K562 (cell line): Measurements from ENCODE around the gene ZSCAN2. TPM values are rescaled to one million over a fixed set of nuclear protein-coding genes. Genes with fewer than 3 reads are reported as not detected.

Experiments
- ATAC-seq: fragments of 200-7000 bp; cut with Tn5 transposase; 3 replicates; pipeline ENCODE4 v1.9.1; 2020; ENCODE audit warnings: moderate library complexity
- BruUV-seq: library from RNA; stranded (reverse); fragments of 400-500 nt; replicated peaks from 2 replicates; lab custom pipeline; 2021; lab: Mats Ljungman, UMichigan
- CTCF ChIA-PET: fragments of 300-600 bp; formaldehyde crosslinking; extraction: SDS; loops from one replicate; lab custom pipeline; 2021; ENCODE audit warnings: low intra/inter-chr PET ratio; lab: Yijun Ruan, JAX
- POLR2A ChIA-PET: fragments of 300-600, 350-650 bp; sonication (Branson Sonifier 250); formaldehyde crosslinking; extraction: SDS; loops from one replicate; lab custom pipeline; 2021; ENCODE audit warnings: antibody characterized with exemption, inconsistent platforms; lab: Yijun Ruan, JAX
- DNase-seq, 4 experiments: peaks; one replicate each; pipeline versions ENCODE4 v3.0.0 to v3.0.0-alpha.2; 2011 to 2018; ENCODE audit warnings: low spot score in 3 of 4, mixed read lengths in 3 of 4; ENCODE audit errors: extremely low read depth in 1 of 4
- FAIRE-seq: peaks from 2 replicates; lab custom pipeline; 2011; peaks lifted over from hg19 to GRCh38; lab: Jason Lieb, UNC
- H2AFZ ChIP-seq: 2 replicates; pipeline ENCODE4 v1.6.0; 2011; ENCODE audit warnings: low read depth, low read length, control low read depth, inconsistent platforms
- H3K27ac ChIP-seq: fragments of 200-600 bp; 3 replicates; pipeline ENCODE4 v1.8.0; 2011; ENCODE audit warnings: low read depth, mild to moderate bottlenecking, control low read depth, inconsistent platforms, low read length, moderate library complexity, mixed read lengths; ENCODE audit errors: extremely low read depth
- H3K27me3 ChIP-seq, 2 experiments: fragments of 300-600 bp in 1 of 2; 2 replicates in 1 of 2; 3 replicates in 1 of 2; pipeline versions ENCODE4 v1.6.0 to v1.8.0; 2011; ENCODE audit warnings: inconsistent platforms in 2 of 2, low read length in 2 of 2, mild to moderate bottlenecking in 1 of 2, mixed read lengths in 1 of 2, moderate library complexity in 1 of 2; ENCODE audit not compliant: control insufficient read depth in 2 of 2, insufficient read depth in 2 of 2
- H3K36me3 ChIP-seq: fragments of 300-600 bp; 3 replicates; pipeline ENCODE4 v1.8.0; 2011; ENCODE audit warnings: mild to moderate bottlenecking, low read length, inconsistent platforms; ENCODE audit not compliant: control insufficient read depth, insufficient read depth
- H3K4me1 ChIP-seq, 2 experiments: fragments of 200-600 bp in 1 of 2; replicated peaks in 1 of 2; 2 replicates in 1 of 2; 3 replicates in 1 of 2; pipeline versions ENCODE4 v1.5.1 to v1.8.0; 2011; ENCODE audit warnings: inconsistent platforms in 2 of 2, low read length in 2 of 2, mild to moderate bottlenecking in 1 of 2, mixed read lengths in 1 of 2, moderate library complexity in 1 of 2; ENCODE audit not compliant: control insufficient read depth in 2 of 2, insufficient read depth in 2 of 2
- H3K4me2 ChIP-seq: 2 replicates; pipeline ENCODE4 v1.6.1; 2011; ENCODE audit warnings: low read length, control low read depth, inconsistent platforms, mixed read lengths; ENCODE audit not compliant: insufficient read depth
- H3K4me3 ChIP-seq: fragments of 200-600 bp; sonication (generic), shearing (Covaris generic); 2 replicates; pipeline ENCODE4 v1.5.1; 2016; ENCODE audit warnings: control low read depth, inconsistent platforms
- H3K79me2 ChIP-seq: fragments of 200-600 bp; 3 replicates; pipeline ENCODE4 v1.8.0; 2011; ENCODE audit warnings: low read length, inconsistent platforms; ENCODE audit not compliant: control insufficient read depth, insufficient read depth
- H3K9ac ChIP-seq, 2 experiments: 2 replicates each; pipeline versions ENCODE4 v1.6.0 to v1.6.1; 2011; ENCODE audit warnings: low read depth in 2 of 2, low read length in 2 of 2, control low read depth in 1 of 2, inconsistent platforms in 1 of 2, mild to moderate bottlenecking in 1 of 2, mixed read lengths in 1 of 2; ENCODE audit not compliant: insufficient read depth in 1 of 2
- H3K9me1 ChIP-seq: one replicate; pipeline ENCODE4 v1.6.0; 2011; ENCODE audit warnings: inconsistent platforms, mild to moderate bottlenecking, low read length, moderate library complexity; ENCODE audit not compliant: control insufficient read depth, insufficient read depth
- H3K9me3 ChIP-seq: replicated peaks from 2 replicates; pipeline ENCODE4 v1.5.1; 2011; ENCODE audit warnings: low read depth, low read length, inconsistent platforms; ENCODE audit not compliant: control insufficient read depth, insufficient read depth
- H4K20me1 ChIP-seq: replicated peaks from 2 replicates; pipeline ENCODE4 v1.6.1; 2011; ENCODE audit warnings: low read length, inconsistent platforms, mixed read lengths; ENCODE audit not compliant: control insufficient read depth, insufficient read depth
- ARNT ChIP-seq, 2 experiments: fragments of 450-650 bp; IDR thresholded peaks; 2 replicates each; pipeline ENCODE4 v1.6.1; 2016; ENCODE audit warnings: mild to moderate bottlenecking in 1 of 2
- BACH1 ChIP-seq: fragments of 200-800 bp; sonication (Bioruptor generic); IDR thresholded peaks from 2 replicates; pipeline ENCODE4 v1.6.1; 2016; ENCODE audit warnings: missing genetic modification characterization, missing compliant biosample characterization
- DIDO1 ChIP-seq: fragments of 450-650 bp; IDR thresholded peaks from 2 replicates; pipeline ENCODE4 v1.6.1; 2016; ENCODE audit warnings: low read depth, missing biosample characterization, missing genetic modification characterization
- HDAC6 ChIP-seq: IDR thresholded peaks from 2 replicates; pipeline ENCODE4 v1.6.1; 2012; ENCODE audit warnings: low read depth, mild to moderate bottlenecking, control low read depth, inconsistent platforms, low read length, moderate library complexity
- HLTF ChIP-seq: fragments of 450-650 bp; IDR thresholded peaks from 2 replicates; pipeline ENCODE4 v1.6.1; 2016
- ILF3 ChIP-seq: fragments of 450-650 bp; IDR thresholded peaks from 2 replicates; pipeline ENCODE4 v1.6.1; 2018; ENCODE audit warnings: antibody characterized with exemption, mild to moderate bottlenecking, moderate library complexity, borderline replicate concordance
- KDM1A ChIP-seq, 2 experiments: fragments of 450-650 bp; IDR thresholded peaks; 2 replicates each; pipeline ENCODE4 v1.6.1; 2016; ENCODE audit warnings: mild to moderate bottlenecking in 2 of 2
- MED1 ChIP-seq: sonication (generic); formaldehyde crosslinking; IDR thresholded peaks from 2 replicates; pipeline ENCODE4 v1.8.1; 2023; ENCODE audit warnings: missing genetic modification reagents, borderline replicate concordance
- NONO ChIP-seq, 2 experiments: fragments of 200-400 bp in 1 of 2; fragments of 450-650 bp in 1 of 2; formaldehyde crosslinking in 1 of 2; IDR thresholded peaks; 2 replicates each; pipeline ENCODE4 v1.6.1; 2017; ENCODE audit warnings: low read depth in 2 of 2, mild to moderate bottlenecking in 2 of 2, moderate library complexity in 2 of 2, low read length in 1 of 2
- RBM17 ChIP-seq: fragments of 200-400 bp; formaldehyde crosslinking; IDR thresholded peaks from 2 replicates; pipeline ENCODE4 v1.6.1; 2017; ENCODE audit warnings: low read depth, mild to moderate bottlenecking, low read length, borderline replicate concordance
- SMARCB1 ChIP-seq: IDR thresholded peaks from 2 replicates; pipeline ENCODE4 v1.6.1; 2011; ENCODE audit warnings: improper control_type of control experiment, low read depth; ENCODE audit not compliant: insufficient read length
- ZFPM2 ChIP-seq: fragments of 250-450 bp; sonication (Bioruptor Pico); IDR thresholded peaks from 2 replicates; pipeline ENCODE4 v1.5.1; 2022; ENCODE audit warnings: mild to moderate bottlenecking
- ZFX ChIP-seq: sonication (generic); formaldehyde crosslinking; IDR thresholded peaks from 2 replicates; pipeline ENCODE4 v1.8.0; 2022; ENCODE audit warnings: mild to moderate bottlenecking, missing genetic modification reagents, moderate library complexity
- WGBS: fragments of 100-300 bp; shearing (Covaris generic); methylation state at CpG from one replicate; pipeline ENCODE4 v1.1.6; 2016; ENCODE audit warnings: low coverage, mixed read lengths; ENCODE audit not compliant: insufficient coverage; ENCODE audit errors: missing lambda C conversion rate; 5-methylcytosine and 5-hydroxymethylcytosine counted together
- in situ Hi-C: fragments of 300-500 bp; cut with MboI; formaldehyde crosslinking; loops from 4 replicates; pipeline ENCODE4 v1.15.0; 2018; ENCODE audit warnings: inconsistent platforms, mixed read lengths
- intact Hi-C: fragments of 100-400 bp; cut with micrococcal nuclease; formaldehyde crosslinking; loops from 2 replicates; pipeline ENCODE4 v1.14.2; 2022
- polyA plus RNA-seq, 8 experiments: library from polyadenylated mRNA; depleted of rRNA in 4 of 8; stranded (reverse) in 5 of 8; unstranded in 3 of 8; fragments of >200 nt; fragmentation: Nextera tagmentation in 2 of 8; fragmentation: Illumina TruSeq in 1 of 8; extraction: Ambion mirVana in 2 of 8; extraction: Trizol in 1 of 8; gene quantifications; 2 replicates each; pipeline versions ENCODE4 v1.2.1 to v1.2.3, GENCODE V29; 2011 to 2014; ENCODE audit warnings: inconsistent platforms in 1 of 8, missing spikeins in 1 of 8
- total RNA-seq, 7 experiments: library from RNA; depleted of rRNA in 6 of 7; stranded (reverse); fragments of >200 nt in 6 of 7; fragmentation: Illumina TruSeq in 2 of 7; extraction: Trizol in 2 of 7; gene quantifications; 2 replicates each; pipeline versions ENCODE4 v1.2.1 to v1.2.3, GENCODE V29; 2011 to 2021; ENCODE audit warnings: low replicate concordance in 1 of 7
- TF ChIP-seq, protein P1 (sequence below), 2 experiments: fragments of 450-650 bp; formaldehyde crosslinking in 1 of 2; IDR thresholded peaks; 2 replicates each; pipeline versions ENCODE4 v1.4.0 to v1.6.1; 2014 to 2020; ENCODE audit warnings: mild to moderate bottlenecking in 2 of 2, borderline replicate concordance in 1 of 2, low read depth in 1 of 2
- TF ChIP-seq, protein P2 (sequence below): sonication (generic); formaldehyde crosslinking; IDR thresholded peaks from 2 replicates; pipeline ENCODE4 v1.8.0; 2022; ENCODE audit warnings: mild to moderate bottlenecking, missing genetic modification reagents

The ZSCAN2 gene
- total and polyA plus RNA-seq, 9 of the 15 experiments (the other 6 are each of a cell fraction or from before 2014, with no cell fraction given): 1.7 to 14.2 (median 6.6) TPM

- Histone ChIP-seq H3K9me3 (no peaks in the 10 kb centered on the region), H3K36me3 (peaks cover 2% of the 10 kb centered on the region; the same call in 2 of the 3 replicates), H3K9ac (no peak overlapping the region), H3K27ac (no peak overlapping the region), H2AFZ (no peak overlapping the region), H3K4me3 (no peak overlapping the region), H3K27me3 (no peaks in the 10 kb centered on the region), H3K9me1 (no peaks in the 10 kb centered on the region), H4K20me1 (no peaks in the 10 kb centered on the region), H3K79me2 (no peaks in the 10 kb centered on the region), H3K4me2 (no peak overlapping the region), H3K4me1 (peaks cover 10 to 13% of the 10 kb centered on the region in 2 experiments; a peak in 4 of 5 replicates)
- ChIA-PET POLR2A (interaction anchor here (0.6 kb wide), 1 partner anchor 129 kb away, joined by 4 read pairs; no protein-coding TSS in a partner anchor), CTCF (no interaction called here)
- in situ Hi-C loops (no loop called here), intact Hi-C loops (no loop called here)
- FAIRE-seq (no peak), ATAC-seq (no peak), DNase-seq (no peak)
- 76% methylated on average over 7 of the region's 7 CpGs for WGBS
- no TSS peak for BruUV-seq
- TF ChIP-seq SMARCB1 (no peak), ILF3 (no peak), MED1 (CRISPR knock-in tag) (no peak), ZFX (CRISPR knock-in tag) (no peak), ZFPM2 (CRISPR knock-in tag) (no peak), KDM1A (IDR thresholded peaks at IDR 0.05) (no peak), ARNT (IDR thresholded peaks at IDR 0.05) (no peak), HLTF (no peak), BACH1 (tag) (no peak), DIDO1 (tag) (no peak), NONO (IDR thresholded peaks at IDR 0.05; ENCODE audit: low read depth in 2 of 2, low read length in 1 of 2) (no peak), RBM17 (no peak), HDAC6 (no peak)
- TF ChIP-seq, protein P1, sequence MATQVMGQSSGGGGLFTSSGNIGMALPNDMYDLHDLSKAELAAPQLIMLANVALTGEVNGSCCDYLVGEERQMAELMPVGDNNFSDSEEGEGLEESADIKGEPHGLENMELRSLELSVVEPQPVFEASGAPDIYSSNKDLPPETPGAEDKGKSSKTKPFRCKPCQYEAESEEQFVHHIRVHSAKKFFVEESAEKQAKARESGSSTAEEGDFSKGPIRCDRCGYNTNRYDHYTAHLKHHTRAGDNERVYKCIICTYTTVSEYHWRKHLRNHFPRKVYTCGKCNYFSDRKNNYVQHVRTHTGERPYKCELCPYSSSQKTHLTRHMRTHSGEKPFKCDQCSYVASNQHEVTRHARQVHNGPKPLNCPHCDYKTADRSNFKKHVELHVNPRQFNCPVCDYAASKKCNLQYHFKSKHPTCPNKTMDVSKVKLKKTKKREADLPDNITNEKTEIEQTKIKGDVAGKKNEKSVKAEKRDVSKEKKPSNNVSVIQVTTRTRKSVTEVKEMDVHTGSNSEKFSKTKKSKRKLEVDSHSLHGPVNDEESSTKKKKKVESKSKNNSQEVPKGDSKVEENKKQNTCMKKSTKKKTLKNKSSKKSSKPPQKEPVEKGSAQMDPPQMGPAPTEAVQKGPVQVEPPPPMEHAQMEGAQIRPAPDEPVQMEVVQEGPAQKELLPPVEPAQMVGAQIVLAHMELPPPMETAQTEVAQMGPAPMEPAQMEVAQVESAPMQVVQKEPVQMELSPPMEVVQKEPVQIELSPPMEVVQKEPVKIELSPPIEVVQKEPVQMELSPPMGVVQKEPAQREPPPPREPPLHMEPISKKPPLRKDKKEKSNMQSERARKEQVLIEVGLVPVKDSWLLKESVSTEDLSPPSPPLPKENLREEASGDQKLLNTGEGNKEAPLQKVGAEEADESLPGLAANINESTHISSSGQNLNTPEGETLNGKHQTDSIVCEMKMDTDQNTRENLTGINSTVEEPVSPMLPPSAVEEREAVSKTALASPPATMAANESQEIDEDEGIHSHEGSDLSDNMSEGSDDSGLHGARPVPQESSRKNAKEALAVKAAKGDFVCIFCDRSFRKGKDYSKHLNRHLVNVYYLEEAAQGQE (IDR thresholded peaks at IDR 0.05; ENCODE audit: borderline replicate concordance): no peak
- TF ChIP-seq, protein P1 (CRISPR knock-in tag; IDR thresholded peaks at IDR 0.05; ENCODE audit: low read depth): no peak
- TF ChIP-seq, protein P2, sequence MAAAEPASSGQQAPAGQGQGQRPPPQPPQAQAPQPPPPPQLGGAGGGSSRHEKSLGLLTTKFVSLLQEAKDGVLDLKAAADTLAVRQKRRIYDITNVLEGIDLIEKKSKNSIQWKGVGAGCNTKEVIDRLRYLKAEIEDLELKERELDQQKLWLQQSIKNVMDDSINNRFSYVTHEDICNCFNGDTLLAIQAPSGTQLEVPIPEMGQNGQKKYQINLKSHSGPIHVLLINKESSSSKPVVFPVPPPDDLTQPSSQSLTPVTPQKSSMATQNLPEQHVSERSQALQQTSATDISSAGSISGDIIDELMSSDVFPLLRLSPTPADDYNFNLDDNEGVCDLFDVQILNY: no peak
Observed at GRCh38 chr15:84611631-84612030, 10.8 kb downstream of the ZSCAN2 start.
